Endometrial microvascular endothelial cells (primary cell): ENCODE results near the gene MRPL12. TPM values are rescaled to one million over a fixed set of nuclear protein-coding genes. Genes with fewer than 3 reads are reported as not detected.
"Not testable (repeated sequence)": the region's sequence is repeated elsewhere in the genome, so short reads cannot be mapped to it uniquely, and the experiment has no call there.

ENCODE experiments used
- in situ Hi-C: cut with HindIII; loops from 2 replicates; pipeline ENCODE4 v1.10.0; 2017; ENCODE audit warnings: low sequenced_read_pairs, low pct_unique_long_range_greater_than_20kb; ENCODE audit errors: inconsistent ontology term
- total RNA-seq: library from RNA; depleted of rRNA; stranded (reverse); fragments of >200 nt; gene quantifications from one replicate; pipeline ENCODE4 v1.2.3, GENCODE V29; 2015; ENCODE audit errors: inconsistent ontology term

MRPL12 gene
- total RNA-seq, 1 donor from 2014 or later: 120 TPM

- in situ Hi-C loops: no loop called here
These were observed 30.6 kb downstream of the MRPL12 start for GRCh38 chr17:81733507-81734404.

GRCh38 chr17:81734405-81735263, 31.5 kb downstream of the MRPL12 start:
- in situ Hi-C loops: no loop called here

- in situ Hi-C loops: no loop called here
These were observed 32.3 kb downstream of the MRPL12 start for GRCh38 chr17:81735264-81736102.

GRCh38 chr17:81737947-81738800, 35.0 kb downstream of the MRPL12 start:
- in situ Hi-C loops: no loop called here

GRCh38 chr17:81738801-81739393, 35.7 kb downstream of the MRPL12 start:
- in situ Hi-C loops: no loop called here

GRCh38 chr17:81739593-81739992, 36.4 kb downstream of the MRPL12 start:
- in situ Hi-C loops: not testable (repeated sequence)

- in situ Hi-C loops: no loop called here
These were observed 37.3 kb downstream of the MRPL12 start for GRCh38 chr17:81740395-81740961.

- in situ Hi-C loops: no loop called here
These were observed 38.0 kb downstream of the MRPL12 start for GRCh38 chr17:81741049-81741593.

- in situ Hi-C loops: no loop called here
These were observed 38.7 kb downstream of the MRPL12 start for GRCh38 chr17:81741594-81742452.

Other genes with a start within 250 kb of the MRPL12 start
- gene ACTG1, start 190.6 kb upstream of the MRPL12 start, total RNA-seq: 13,813 TPM
- not detected for gene FSCN2, start 175.0 kb upstream of the MRPL12 start, total RNA-seq
- gene FAAP100, start 151.0 kb upstream of the MRPL12 start, total RNA-seq: 41.1 TPM
- gene NPLOC4, start 66.3 kb upstream of the MRPL12 start, total RNA-seq: 86.4 TPM
- gene TSPAN10, start 66.2 kb upstream of the MRPL12 start, total RNA-seq: not detected
- 0.37 TPM for gene PDE6G, start 46.8 kb upstream of the MRPL12 start, total RNA-seq
- gene OXLD1, start 36.8 kb upstream of the MRPL12 start, total RNA-seq: 38.9 TPM
- gene CCDC137, start 36.6 kb upstream of the MRPL12 start, total RNA-seq: 20.9 TPM
- 30.3 TPM for gene ARL16, start 19.6 kb upstream of the MRPL12 start, total RNA-seq
- 125 TPM for gene HGS, start 19.4 kb upstream of the MRPL12 start, total RNA-seq
- gene SLC25A10, start 8.9 kb downstream of the MRPL12 start, total RNA-seq: 42.1 TPM
- gene GCGR, start 100.8 kb downstream of the MRPL12 start, total RNA-seq: not detected
- gene MCRIP1, start 129.9 kb downstream of the MRPL12 start, total RNA-seq: 97.0 TPM
- gene PPP1R27, start 131.7 kb downstream of the MRPL12 start, total RNA-seq: not detected
- gene P4HB, start 157.2 kb downstream of the MRPL12 start, total RNA-seq: 1,412 TPM
- gene ARHGDIA, start 168.0 kb downstream of the MRPL12 start, total RNA-seq: 471 TPM
- 284 TPM for gene ALYREF, start 188.2 kb downstream of the MRPL12 start, total RNA-seq
- gene ANAPC11, start 188.4 kb downstream of the MRPL12 start, total RNA-seq: 166 TPM
- gene NPB, start 198.9 kb downstream of the MRPL12 start, total RNA-seq: not detected
- 41.0 TPM for gene PCYT2, start 208.0 kb downstream of the MRPL12 start, total RNA-seq
- 14.3 TPM for gene SIRT7, start 214.8 kb downstream of the MRPL12 start, total RNA-seq
- 21.0 TPM for gene MAFG, start 224.4 kb downstream of the MRPL12 start, total RNA-seq
- gene PYCR1, start 233.9 kb downstream of the MRPL12 start, total RNA-seq: 60.9 TPM
- not detected for gene MYADML2, start 243.9 kb downstream of the MRPL12 start, total RNA-seq